Osteocyte (in vitro differentiated cells): Measurements from ENCODE around the gene TMEM125. TPM values are rescaled to one million over a fixed set of nuclear protein-coding genes. Genes with fewer than 3 reads are reported as not detected.

ENCODE experiments used
- DNase-seq: peaks from one replicate; pipeline ENCODE4 v3.0.0; 2021; ENCODE audit warnings: mixed read lengths; ENCODE audit not compliant: unreplicated experiment; ENCODE audit errors: extremely low spot score
- H3K27ac Mint-ChIP-seq: one replicate; pipeline ENCODE4 v1.8.0; 2021; ENCODE audit warnings: mild to moderate bottlenecking, mixed read lengths; ENCODE audit not compliant: unreplicated experiment
- H3K27me3 Mint-ChIP-seq: one replicate; pipeline ENCODE4 v1.8.0; 2021; ENCODE audit warnings: mixed read lengths; ENCODE audit not compliant: unreplicated experiment
- H3K36me3 Mint-ChIP-seq: one replicate; pipeline ENCODE4 v1.8.0; 2021; ENCODE audit warnings: mixed read lengths; ENCODE audit not compliant: unreplicated experiment
- H3K4me1 Mint-ChIP-seq: one replicate; pipeline ENCODE4 v1.8.0; 2021; ENCODE audit warnings: mixed read lengths; ENCODE audit not compliant: unreplicated experiment
- H3K4me3 Mint-ChIP-seq: one replicate; pipeline ENCODE4 v1.8.0; 2021; ENCODE audit warnings: mild to moderate bottlenecking, moderate library complexity, mixed read lengths; ENCODE audit not compliant: unreplicated experiment
- H3K9me3 Mint-ChIP-seq: one replicate; pipeline ENCODE4 v1.8.0; 2021; ENCODE audit warnings: mixed read lengths; ENCODE audit not compliant: unreplicated experiment
- total RNA-seq: library from RNA; stranded (reverse); gene quantifications from 2 replicates; pipeline ENCODE4 v1.2.1, GENCODE V29; 2021
- TF ChIP-seq, protein P1 (sequence below): fragments of 200-600 bp; sonication (generic); IDR thresholded peaks from 2 replicates; pipeline ENCODE4 v1.5.0; 2021; ENCODE audit warnings: antibody characterized with exemption, mild to moderate bottlenecking, moderate library complexity

The TMEM125 gene
- total RNA-seq, 1 donor from 2014 or later = not detected

- DNase-seq = no peak
- Mint-ChIP-seq H3K36me3 (no peaks in the 10 kb centered on the region), H3K4me3 (no peak overlapping the region), H3K9me3 (no peaks in the 10 kb centered on the region), H3K27ac (no peak overlapping the region), H3K4me1 (peaks cover 25% of the 10 kb centered on the region), H3K27me3 (no peaks in the 10 kb centered on the region)
- TF ChIP-seq, protein P1, sequence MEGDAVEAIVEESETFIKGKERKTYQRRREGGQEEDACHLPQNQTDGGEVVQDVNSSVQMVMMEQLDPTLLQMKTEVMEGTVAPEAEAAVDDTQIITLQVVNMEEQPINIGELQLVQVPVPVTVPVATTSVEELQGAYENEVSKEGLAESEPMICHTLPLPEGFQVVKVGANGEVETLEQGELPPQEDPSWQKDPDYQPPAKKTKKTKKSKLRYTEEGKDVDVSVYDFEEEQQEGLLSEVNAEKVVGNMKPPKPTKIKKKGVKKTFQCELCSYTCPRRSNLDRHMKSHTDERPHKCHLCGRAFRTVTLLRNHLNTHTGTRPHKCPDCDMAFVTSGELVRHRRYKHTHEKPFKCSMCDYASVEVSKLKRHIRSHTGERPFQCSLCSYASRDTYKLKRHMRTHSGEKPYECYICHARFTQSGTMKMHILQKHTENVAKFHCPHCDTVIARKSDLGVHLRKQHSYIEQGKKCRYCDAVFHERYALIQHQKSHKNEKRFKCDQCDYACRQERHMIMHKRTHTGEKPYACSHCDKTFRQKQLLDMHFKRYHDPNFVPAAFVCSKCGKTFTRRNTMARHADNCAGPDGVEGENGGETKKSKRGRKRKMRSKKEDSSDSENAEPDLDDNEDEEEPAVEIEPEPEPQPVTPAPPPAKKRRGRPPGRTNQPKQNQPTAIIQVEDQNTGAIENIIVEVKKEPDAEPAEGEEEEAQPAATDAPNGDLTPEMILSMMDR = no peak
Measured at GRCh38 chr1:43234267-43234666, 35.5 kb upstream of the TMEM125 start.

DNA sequence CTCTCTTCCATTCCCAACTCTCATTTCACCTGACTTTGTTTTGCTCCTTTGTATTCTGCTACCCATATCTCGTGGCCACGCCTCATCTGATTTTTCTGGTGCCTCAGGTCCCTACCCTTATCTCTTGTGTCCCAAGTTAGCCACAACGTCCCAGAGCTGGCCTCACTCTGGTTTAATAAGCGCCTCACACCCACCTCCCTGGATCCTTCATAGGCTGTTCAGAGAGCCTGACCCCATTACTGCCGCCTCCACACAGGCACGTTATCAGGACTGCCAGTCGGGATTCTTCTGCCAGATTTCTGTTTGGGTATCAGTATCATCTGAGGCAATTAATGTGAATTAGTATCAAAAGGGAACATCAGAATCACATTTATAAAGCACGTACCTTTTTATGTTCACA is 34.7 kb upstream of the TMEM125 start:
- Mint-ChIP-seq H3K9me3 (no peaks in the 10 kb centered on the region), H3K4me3 (no peak overlapping the region), H3K27me3 (no peaks in the 10 kb centered on the region), H3K36me3 (no peaks in the 10 kb centered on the region), H3K4me1 (peaks cover 25% of the 10 kb centered on the region), H3K27ac (no peak overlapping the region)
- TF ChIP-seq, protein P1 = no peak
- no peak for DNase-seq

- Mint-ChIP-seq H3K27ac (no peak overlapping the region), H3K4me1 (peaks cover 25% of the 10 kb centered on the region), H3K27me3 (no peaks in the 10 kb centered on the region), H3K36me3 (no peaks in the 10 kb centered on the region), H3K9me3 (peaks cover 4% of the 10 kb centered on the region), H3K4me3 (no peak overlapping the region)
- TF ChIP-seq, protein P1 = no peak
- DNase-seq = no peak
Measured at GRCh38 chr1:43235451-43236121, 34.2 kb upstream of the TMEM125 start.

DNA sequence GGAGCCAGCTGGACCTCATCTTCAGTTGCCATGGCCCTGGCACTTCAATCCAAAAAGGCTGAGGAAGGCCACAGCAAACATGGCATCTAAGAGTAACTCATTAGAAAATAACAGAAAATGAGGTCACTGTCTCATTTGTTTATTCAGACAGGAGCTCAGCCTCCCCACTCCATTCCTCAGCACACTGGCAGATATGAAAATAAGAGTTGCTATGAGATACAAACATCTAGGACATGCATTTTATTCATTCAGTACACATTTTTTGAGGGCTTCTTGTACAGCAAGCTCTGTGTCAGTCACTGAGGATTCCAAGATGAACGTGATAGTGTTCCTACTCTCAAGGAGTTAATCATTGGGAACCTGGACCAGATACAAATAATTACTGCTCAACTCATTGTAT is 32.7 kb upstream of the TMEM125 start:
- H3K36me3 Mint-ChIP-seq = no peaks in the 10 kb centered on the region
- peaks cover 20% of the 10 kb centered on the region for H3K4me1 Mint-ChIP-seq

DNA sequence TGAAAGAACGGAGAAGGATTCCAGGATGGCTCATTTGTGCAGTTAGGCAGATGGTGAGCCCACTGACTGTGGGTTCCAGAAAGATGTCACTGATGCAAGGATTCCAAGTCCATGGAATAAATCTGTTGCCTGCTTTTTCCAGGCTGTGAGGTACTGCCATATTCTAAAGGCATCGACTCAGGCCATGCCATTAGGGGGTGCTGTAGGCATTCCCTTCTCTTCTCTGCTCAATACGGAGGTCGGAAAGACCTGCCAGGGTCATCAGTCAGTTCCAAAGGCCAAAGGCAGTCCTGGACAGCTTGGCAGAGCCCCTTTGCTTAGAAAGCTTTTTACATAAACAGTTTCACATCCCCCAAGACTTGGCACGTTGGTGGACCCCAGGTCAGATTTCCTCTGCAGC is 31.7 kb upstream of the TMEM125 start:
- no peaks in the 10 kb centered on the region for H3K36me3 Mint-ChIP-seq
- peaks cover 5% of the 10 kb centered on the region for H3K9me3 Mint-ChIP-seq
- no peak overlapping the region for H3K27ac Mint-ChIP-seq
- TF ChIP-seq, protein P1 = peak; percentile 68
- no peak for DNase-seq
- H3K4me3 Mint-ChIP-seq = no peak overlapping the region
- peaks cover 11% of the 10 kb centered on the region for H3K4me1 Mint-ChIP-seq
- H3K27me3 Mint-ChIP-seq = no peaks in the 10 kb centered on the region

More for the DNA sequence above, 32.7 kb upstream of the TMEM125 start:
- H3K4me3 Mint-ChIP-seq = no peak overlapping the region
- DNase-seq = no peak
- no peak overlapping the region for H3K27ac Mint-ChIP-seq
- TF ChIP-seq, protein P1 = no peak
- H3K9me3 Mint-ChIP-seq = peaks cover 5% of the 10 kb centered on the region
- H3K27me3 Mint-ChIP-seq = no peaks in the 10 kb centered on the region
